MM.1S (cell line): Measurements from ENCODE around the gene SLITRK6.
A peak's percentile ranks its signal among the peaks of the same experiment; 100 is the strongest.

Experiments
- DNase-seq: peaks from one replicate; pipeline ENCODE4 v3.0.0-alpha.2; 2015
- H2AFZ ChIP-seq: fragments of 300-600 bp; sonication (generic); 2 replicates; pipeline ENCODE4 v1.6.0; 2016; ENCODE audit warnings: antibody characterized with exemption, low read length
- H3F3A ChIP-seq: fragments of 300-600 bp; sonication (generic); 2 replicates; pipeline ENCODE4 v1.6.1; 2016; ENCODE audit warnings: mild to moderate bottlenecking, antibody characterized with exemption, low read length, moderate library complexity, mixed read lengths; ENCODE audit not compliant: insufficient read depth
- H3K27ac ChIP-seq: fragments of 300-600 bp; sonication (generic); 2 replicates; pipeline ENCODE4 v1.5.1; 2016; ENCODE audit warnings: mild to moderate bottlenecking, low read length
- H3K27me3 ChIP-seq: fragments of 300-600 bp; sonication (generic); replicated peaks from 2 replicates; pipeline ENCODE4 v1.6.0; 2016; ENCODE audit warnings: low read length; ENCODE audit not compliant: insufficient read depth
- H3K36me3 ChIP-seq: fragments of 300-600 bp; sonication (generic); replicated peaks from 2 replicates; pipeline ENCODE4 v1.6.1; 2016; ENCODE audit warnings: mild to moderate bottlenecking, low read length, mixed read lengths; ENCODE audit not compliant: insufficient read depth
- H3K4me1 ChIP-seq: fragments of 300-600 bp; sonication (generic); 2 replicates; pipeline ENCODE4 v1.6.1; 2016; ENCODE audit warnings: low read length, mixed read lengths
- H3K4me2 ChIP-seq: fragments of 300-600 bp; sonication (generic); 2 replicates; pipeline ENCODE4 v1.6.0; 2016; ENCODE audit warnings: low read depth, low read length
- H3K4me3 ChIP-seq: fragments of 300-600 bp; sonication (generic); 2 replicates; pipeline ENCODE4 v1.5.1; 2016; ENCODE audit warnings: low read length, mixed read lengths
- H3K79me2 ChIP-seq: fragments of 300-600 bp; sonication (generic); 2 replicates; pipeline ENCODE4 v1.6.1; 2016; ENCODE audit warnings: mixed run types, low read length, mixed read lengths
- H3K9ac ChIP-seq: fragments of 300-600 bp; sonication (generic); 2 replicates; pipeline ENCODE4 v1.6.1; 2016; ENCODE audit warnings: low read length, mixed read lengths
- H3K9me2 ChIP-seq: fragments of 300-600 bp; sonication (generic); replicated peaks from 2 replicates; pipeline ENCODE4 v1.6.1; 2016; ENCODE audit warnings: mild to moderate bottlenecking, low read length, mixed read lengths; ENCODE audit not compliant: insufficient read depth
- H3K9me3 ChIP-seq: fragments of 300-600 bp; sonication (generic); replicated peaks from 2 replicates; pipeline ENCODE4 v1.6.1; 2016; ENCODE audit warnings: mild to moderate bottlenecking, low read length, mixed read lengths; ENCODE audit not compliant: insufficient read depth
- H4K20me1 ChIP-seq: fragments of 300-600 bp; sonication (generic); 2 replicates; pipeline ENCODE4 v1.6.1; 2016; ENCODE audit warnings: mild to moderate bottlenecking, low read length, moderate library complexity, mixed read lengths; ENCODE audit not compliant: insufficient read depth
- EZH2 ChIP-seq: fragments of 300-600 bp; sonication (generic); optimal IDR thresholded peaks from 2 replicates; pipeline ENCODE3; 2017; ENCODE audit warnings: low read depth, mild to moderate bottlenecking, antibody characterized with exemption, low read length, mixed read lengths
- EZH2phosphoT487 ChIP-seq: fragments of 300-600 bp; sonication (generic); IDR thresholded peaks from 2 replicates; pipeline ENCODE4 v1.6.1; 2018; ENCODE audit warnings: antibody characterized with exemption, low read length
- TF ChIP-seq, protein P1 (sequence below): fragments of 300-600 bp; sonication (generic); IDR thresholded peaks from 2 replicates; pipeline ENCODE4 v1.5.1; 2016; ENCODE audit warnings: antibody characterized with exemption, low read length, mixed read lengths

SLITRK6 gene

DNA sequence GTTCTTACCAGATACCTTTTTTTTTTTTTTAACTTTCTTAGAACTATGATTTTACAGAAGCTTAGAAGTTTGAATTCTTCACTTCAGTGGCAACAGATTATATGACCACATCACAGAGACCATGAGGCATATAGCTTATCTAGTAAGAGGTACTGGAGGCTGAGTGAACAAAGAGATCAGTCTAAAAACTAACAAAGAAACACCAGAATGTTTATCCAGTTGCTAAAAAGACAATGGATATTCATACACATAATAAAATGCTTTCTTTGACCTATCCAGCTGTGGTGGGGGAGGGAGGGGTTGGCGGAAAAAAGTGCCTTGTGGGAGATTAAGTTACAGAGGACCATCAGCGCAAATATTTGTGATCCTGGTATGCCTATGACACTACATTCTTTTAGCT is 34.7 kb upstream of the SLITRK6 start:
- TF ChIP-seq EZH2 (no peak), EZH2phosphoT487 (no peak)
- TF ChIP-seq, protein P1, sequence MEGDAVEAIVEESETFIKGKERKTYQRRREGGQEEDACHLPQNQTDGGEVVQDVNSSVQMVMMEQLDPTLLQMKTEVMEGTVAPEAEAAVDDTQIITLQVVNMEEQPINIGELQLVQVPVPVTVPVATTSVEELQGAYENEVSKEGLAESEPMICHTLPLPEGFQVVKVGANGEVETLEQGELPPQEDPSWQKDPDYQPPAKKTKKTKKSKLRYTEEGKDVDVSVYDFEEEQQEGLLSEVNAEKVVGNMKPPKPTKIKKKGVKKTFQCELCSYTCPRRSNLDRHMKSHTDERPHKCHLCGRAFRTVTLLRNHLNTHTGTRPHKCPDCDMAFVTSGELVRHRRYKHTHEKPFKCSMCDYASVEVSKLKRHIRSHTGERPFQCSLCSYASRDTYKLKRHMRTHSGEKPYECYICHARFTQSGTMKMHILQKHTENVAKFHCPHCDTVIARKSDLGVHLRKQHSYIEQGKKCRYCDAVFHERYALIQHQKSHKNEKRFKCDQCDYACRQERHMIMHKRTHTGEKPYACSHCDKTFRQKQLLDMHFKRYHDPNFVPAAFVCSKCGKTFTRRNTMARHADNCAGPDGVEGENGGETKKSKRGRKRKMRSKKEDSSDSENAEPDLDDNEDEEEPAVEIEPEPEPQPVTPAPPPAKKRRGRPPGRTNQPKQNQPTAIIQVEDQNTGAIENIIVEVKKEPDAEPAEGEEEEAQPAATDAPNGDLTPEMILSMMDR = no peak
- Histone ChIP-seq H3K79me2 (no peaks in the 10 kb centered on the region), H3K9me2 (no peaks in the 10 kb centered on the region), H3K9me3 (no peaks in the 10 kb centered on the region), H3K27me3 (no peaks in the 10 kb centered on the region), H3K27ac (no peak overlapping the region), H3K4me3 (no peak overlapping the region), H3K4me1 (no peaks in the 10 kb centered on the region), H3F3A (no peaks in the 10 kb centered on the region), H3K9ac (no peak overlapping the region), H3K4me2 (no peak overlapping the region), H3K36me3 (no peaks in the 10 kb centered on the region), H4K20me1 (no peaks in the 10 kb centered on the region), H2AFZ (no peak overlapping the region)
- DNase-seq = no peak

DNA sequence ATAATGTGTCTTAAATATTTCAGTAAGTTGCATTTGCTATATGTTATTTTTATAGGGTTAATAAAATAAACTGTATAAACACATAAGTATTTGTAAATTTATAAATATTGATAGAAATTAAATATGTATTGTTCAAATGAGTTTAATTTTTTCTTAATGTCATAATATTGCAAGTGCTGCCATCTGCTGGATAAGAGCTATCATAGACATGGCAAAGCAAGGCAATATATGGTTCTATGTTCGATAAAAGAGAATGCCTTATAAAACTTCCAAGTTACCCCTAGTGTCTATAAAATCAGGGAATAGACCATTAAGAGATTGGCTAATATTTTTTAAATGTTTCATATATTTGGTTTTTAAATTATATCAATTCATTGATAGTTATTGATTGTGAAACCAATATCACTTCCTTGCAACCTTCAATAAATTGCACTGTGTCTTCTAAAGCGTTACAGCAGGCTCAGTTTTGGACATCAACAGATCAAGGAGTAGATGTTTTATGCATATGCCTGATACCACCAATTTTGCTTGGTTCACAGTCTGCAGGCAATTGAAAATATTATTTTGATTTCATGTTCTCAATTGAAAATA is 29.0 kb upstream of the SLITRK6 start:
- Histone ChIP-seq H3K9ac (no peak overlapping the region), H3K27ac (no peak overlapping the region), H3K27me3 (no peaks in the 10 kb centered on the region), H2AFZ (no peak overlapping the region), H3K4me3 (no peak overlapping the region), H3F3A (no peaks in the 10 kb centered on the region), H3K36me3 (no peaks in the 10 kb centered on the region), H3K9me2 (no peaks in the 10 kb centered on the region), H3K9me3 (no peaks in the 10 kb centered on the region), H3K4me2 (no peak overlapping the region), H3K4me1 (no peaks in the 10 kb centered on the region), H4K20me1 (no peaks in the 10 kb centered on the region), H3K79me2 (no peaks in the 10 kb centered on the region)
- no peak for TF ChIP-seq EZH2phosphoT487
- no peak for TF ChIP-seq EZH2
- TF ChIP-seq, protein P1 = peak; percentile 46
- DNase-seq = peak; percentile 42

DNA sequence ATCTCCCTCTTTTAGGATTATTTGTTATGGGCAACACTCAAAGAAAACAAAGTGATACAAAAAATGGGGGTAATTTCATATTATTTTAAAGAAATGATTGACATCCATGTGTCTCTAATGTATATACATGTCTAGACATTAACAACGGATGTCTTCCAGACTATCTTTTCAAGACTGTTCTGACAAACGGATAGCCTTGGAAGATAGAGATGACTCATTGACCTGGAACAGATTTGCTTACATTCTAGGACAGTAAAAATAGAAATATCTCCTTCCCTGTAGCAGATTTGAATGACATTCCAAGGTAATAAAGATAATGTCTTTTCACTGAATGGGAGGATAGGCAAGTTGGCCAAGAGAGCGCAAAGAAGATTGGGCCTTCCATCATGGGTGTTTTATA is 26.2 kb upstream of the SLITRK6 start:
- H3K9me2 ChIP-seq = no peaks in the 10 kb centered on the region
- H3K27me3 ChIP-seq = no peaks in the 10 kb centered on the region
- no peak overlapping the region for H2AFZ ChIP-seq
- H3K27ac ChIP-seq = no peak overlapping the region
- H3K4me3 ChIP-seq = no peak overlapping the region
- no peaks in the 10 kb centered on the region for H3K9me3 ChIP-seq
- no peak overlapping the region for H3K4me2 ChIP-seq
- no peaks in the 10 kb centered on the region for H3K4me1 ChIP-seq
- no peaks in the 10 kb centered on the region for H3K79me2 ChIP-seq
- H3F3A ChIP-seq = no peaks in the 10 kb centered on the region
- DNase-seq = no peak
- H3K9ac ChIP-seq = no peak overlapping the region
- H4K20me1 ChIP-seq = no peaks in the 10 kb centered on the region
- no peaks in the 10 kb centered on the region for H3K36me3 ChIP-seq
- TF ChIP-seq, protein P1 = no peak
- TF ChIP-seq EZH2phosphoT487 = no peak
- TF ChIP-seq EZH2 = no peak
